ENCODE measurements around the gene ANKRD29.
A peak's percentile ranks its signal among the peaks of the same experiment; 100 is the strongest.

The ANKRD29 gene

DNA sequence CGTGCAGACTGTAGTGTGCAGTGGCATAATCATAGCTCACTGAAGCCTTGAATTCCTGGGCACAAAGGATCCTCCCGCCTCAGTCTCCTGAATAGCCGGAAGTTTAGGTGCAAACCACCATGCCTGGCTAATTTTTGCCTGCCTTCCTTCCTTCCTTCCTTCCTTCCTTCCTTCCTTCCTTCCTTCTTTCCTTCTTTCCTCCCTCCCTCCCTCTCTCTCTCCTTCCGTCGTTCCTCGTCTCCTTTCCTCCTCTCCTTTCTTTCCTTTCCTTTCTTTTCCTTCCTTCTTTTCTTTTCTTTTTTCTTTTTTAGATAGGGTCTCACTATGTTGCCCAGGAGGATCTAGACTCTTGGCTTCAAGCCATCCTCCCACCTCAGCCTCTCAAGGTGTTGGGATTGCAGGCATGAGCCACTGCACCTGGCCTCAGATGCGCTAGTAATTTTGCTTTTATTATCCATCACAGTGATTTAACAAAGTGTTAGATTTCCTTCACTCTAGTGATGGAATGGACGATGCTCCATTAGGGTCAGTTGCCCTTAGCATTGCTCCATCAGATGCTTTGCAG, 6.6 kb upstream of the ANKRD29 start:
- H3K4me3 ChIP-seq (ENCODE audit: insufficient read depth, low read depth, low read length) = no peak overlapping the region
- H3K9me3 ChIP-seq (ENCODE audit: control insufficient read depth, low read length) = no peaks in the 10 kb centered on the region
- H3K27me3 ChIP-seq (ENCODE audit: control insufficient read depth, insufficient read depth, low read length, poor library complexity, severe bottlenecking) = no peaks in the 10 kb centered on the region
- no peak overlapping the region for H3K27ac ChIP-seq (ENCODE audit: insufficient read depth, low read depth, low read length, poor library complexity, severe bottlenecking)
- no peaks in the 10 kb centered on the region for H3K36me3 ChIP-seq (ENCODE audit: control insufficient read depth, insufficient read depth, low read length)
- 90 to 92% methylated on average over 8 of the region's 8 CpGs for WGBS, 2 experiments
- no peaks in the 10 kb centered on the region for H3K4me1 ChIP-seq (ENCODE audit: control insufficient read depth, insufficient read depth, low read length)

DNA sequence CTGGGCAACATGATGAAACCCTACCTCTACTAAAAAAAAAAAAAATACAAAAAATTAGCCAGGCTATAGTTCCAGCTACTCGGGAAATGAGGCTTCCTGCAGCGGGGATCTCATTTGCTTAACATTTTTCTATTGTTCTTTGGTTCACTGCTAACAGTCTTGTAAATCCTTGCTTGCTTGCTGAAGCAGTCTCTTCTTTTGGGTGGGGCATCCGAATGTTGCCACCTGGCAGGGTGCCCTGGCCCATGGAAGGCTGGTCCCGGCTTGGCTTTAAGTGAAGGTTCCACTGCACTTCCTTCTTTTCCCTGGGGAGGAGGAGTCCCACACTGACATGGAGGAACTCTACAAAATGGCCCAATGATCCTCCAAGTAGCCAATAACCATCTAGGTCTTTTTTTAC, 6.0 kb upstream of the ANKRD29 start:
- no peaks in the 10 kb centered on the region for H3K4me1 ChIP-seq (ENCODE audit: control insufficient read depth, insufficient read depth, low read length)
- H3K27me3 ChIP-seq (ENCODE audit: control insufficient read depth, insufficient read depth, low read length, poor library complexity, severe bottlenecking) = peaks cover under 1% of the 10 kb centered on the region
- no peak overlapping the region for H3K27ac ChIP-seq (ENCODE audit: insufficient read depth, low read depth, low read length, poor library complexity, severe bottlenecking)
- 29 to 32% methylated on average over 4 of the region's 4 CpGs for WGBS, 2 experiments
- H3K36me3 ChIP-seq (ENCODE audit: control insufficient read depth, insufficient read depth, low read length) = no peaks in the 10 kb centered on the region
- no peaks in the 10 kb centered on the region for H3K9me3 ChIP-seq (ENCODE audit: control insufficient read depth, low read length)
- no peak overlapping the region for H3K4me3 ChIP-seq (ENCODE audit: insufficient read depth, low read depth, low read length)

DNA sequence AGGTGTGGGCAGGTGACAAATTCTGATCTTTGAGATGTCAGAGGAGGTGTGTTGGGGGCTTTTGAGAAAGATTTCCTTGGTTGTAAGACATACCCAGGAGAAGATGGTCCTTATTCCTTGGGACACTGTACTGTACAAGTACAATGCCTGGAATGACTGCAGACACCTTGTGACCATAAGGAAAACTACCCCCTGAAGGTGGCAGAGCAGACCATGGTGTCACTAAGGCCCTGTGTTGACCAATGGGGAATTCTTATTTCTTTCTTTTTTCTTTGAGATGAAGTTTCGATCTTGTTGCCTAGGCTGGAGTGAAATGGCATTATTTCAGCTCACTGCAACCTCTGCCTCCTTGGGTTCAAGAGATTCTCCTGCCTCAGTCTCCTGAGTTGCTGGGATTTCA, 4.4 kb upstream of the ANKRD29 start:
- peaks cover 15% of the 10 kb centered on the region for H3K27me3 ChIP-seq (ENCODE audit: control insufficient read depth, insufficient read depth, low read length, poor library complexity, severe bottlenecking)
- no peaks in the 10 kb centered on the region for H3K36me3 ChIP-seq (ENCODE audit: control insufficient read depth, insufficient read depth, low read length)
- H3K4me3 ChIP-seq (ENCODE audit: insufficient read depth, low read depth, low read length) = no peak overlapping the region
- H3K9me3 ChIP-seq (ENCODE audit: control insufficient read depth, low read length) = no peaks in the 10 kb centered on the region
- no peak overlapping the region for H3K27ac ChIP-seq (ENCODE audit: insufficient read depth, low read depth, low read length, poor library complexity, severe bottlenecking)
- H3K4me1 ChIP-seq (ENCODE audit: control insufficient read depth, insufficient read depth, low read length) = no peaks in the 10 kb centered on the region
- 76 to 90% methylated on average over 1 of the region's 1 CpG for WGBS, 2 experiments

DNA sequence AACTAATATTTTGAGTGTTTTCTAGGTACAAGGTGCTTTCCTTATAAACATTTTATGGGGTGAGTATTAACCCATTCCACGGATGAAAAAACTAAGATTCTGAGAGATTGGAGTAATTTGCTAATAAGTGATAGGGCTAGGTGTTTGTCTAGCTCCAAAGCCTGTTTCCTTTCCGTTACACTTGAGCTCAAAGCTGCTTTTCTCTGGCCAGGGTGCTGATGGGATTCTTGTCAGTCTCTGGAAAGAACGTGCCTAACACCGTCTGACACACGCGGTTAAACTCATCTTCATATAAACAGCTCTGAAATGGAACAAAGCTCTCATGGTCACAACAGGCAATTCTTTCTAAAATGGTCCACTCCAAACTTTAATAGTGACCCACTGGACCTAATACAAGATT, 2.0 kb upstream of the ANKRD29 start:
- Histone ChIP-seq H3K4me1 (ENCODE audit: control insufficient read depth, insufficient read depth, low read length) (no peaks in the 10 kb centered on the region), H3K4me3 (ENCODE audit: insufficient read depth, low read depth, low read length) (no peak overlapping the region), H3K27me3 (ENCODE audit: control insufficient read depth, insufficient read depth, low read length, poor library complexity, severe bottlenecking) (peaks cover 29% of the 10 kb centered on the region), H3K36me3 (ENCODE audit: control insufficient read depth, insufficient read depth, low read length) (no peaks in the 10 kb centered on the region), H3K9me3 (ENCODE audit: control insufficient read depth, low read length) (no peaks in the 10 kb centered on the region), H3K27ac (ENCODE audit: insufficient read depth, low read depth, low read length, poor library complexity, severe bottlenecking) (no peak overlapping the region)
- WGBS, 2 experiments = 72 to 80% methylated on average over 6 of the region's 6 CpGs

DNA sequence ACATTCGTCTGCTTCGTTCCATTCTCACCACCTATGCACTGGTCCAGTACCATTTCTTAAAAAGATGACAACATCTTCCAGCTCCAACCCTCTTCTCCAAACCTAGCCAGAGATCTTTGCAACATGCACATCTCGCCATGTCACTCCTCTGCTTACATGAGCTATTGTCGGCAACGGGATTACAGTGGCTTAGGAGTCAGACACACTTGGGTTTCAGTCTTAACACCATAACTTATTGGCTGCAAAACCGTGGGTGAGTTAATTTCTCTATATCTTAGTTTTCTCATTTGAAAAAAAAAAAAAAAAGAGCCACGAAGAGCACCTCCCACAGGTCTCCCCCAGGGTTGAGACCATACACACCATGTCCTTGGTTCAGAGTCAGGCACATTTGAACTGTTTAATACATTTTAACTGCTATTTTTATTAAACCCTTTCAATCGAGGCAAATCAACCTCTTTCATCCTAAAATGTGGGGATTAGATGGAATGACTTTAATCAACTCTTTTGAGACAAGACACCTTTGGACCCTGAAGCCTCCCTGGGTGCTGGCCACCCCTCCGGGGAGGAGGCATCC, 889 bp downstream of the ANKRD29 start:
- H3K27ac ChIP-seq (ENCODE audit: insufficient read depth, low read depth, low read length, poor library complexity, severe bottlenecking) = no peak overlapping the region
- no peaks in the 10 kb centered on the region for H3K36me3 ChIP-seq (ENCODE audit: control insufficient read depth, insufficient read depth, low read length)
- peak overlapping the region; percentile 36 for H3K4me3 ChIP-seq (ENCODE audit: insufficient read depth, low read depth, low read length)
- no peaks in the 10 kb centered on the region for H3K9me3 ChIP-seq (ENCODE audit: control insufficient read depth, low read length)
- WGBS, 2 experiments = 67 to 69% methylated on average over 7 to 9 of the region's 9 CpGs
- H3K27me3 ChIP-seq (ENCODE audit: control insufficient read depth, insufficient read depth, low read length, poor library complexity, severe bottlenecking) = peaks cover 29% of the 10 kb centered on the region
- no peaks in the 10 kb centered on the region for H3K4me1 ChIP-seq (ENCODE audit: control insufficient read depth, insufficient read depth, low read length)

DNA sequence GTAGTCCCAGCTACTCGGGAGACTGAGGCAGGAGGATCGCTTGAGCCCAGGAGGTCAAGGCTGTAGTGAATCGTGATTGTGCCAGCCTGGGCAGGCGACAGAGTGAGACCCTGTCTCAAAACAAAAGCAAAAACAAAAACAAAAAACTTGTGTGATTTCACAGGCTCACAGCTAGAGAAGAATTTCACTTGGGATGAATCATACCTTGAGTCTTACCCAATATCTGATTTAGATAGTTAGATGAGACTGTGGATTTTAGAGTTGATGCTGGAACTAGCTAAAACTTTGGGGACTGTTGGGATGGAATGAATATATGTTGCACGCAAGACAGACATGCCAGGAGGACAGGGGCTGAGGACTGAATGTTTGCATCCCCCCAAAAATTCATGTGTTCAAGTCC, 4.4 kb downstream of the ANKRD29 start:
- Histone ChIP-seq H3K36me3 (ENCODE audit: control insufficient read depth, insufficient read depth, low read length) (no peaks in the 10 kb centered on the region), H3K9me3 (ENCODE audit: control insufficient read depth, low read length) (no peaks in the 10 kb centered on the region), H3K4me1 (ENCODE audit: control insufficient read depth, insufficient read depth, low read length) (no peaks in the 10 kb centered on the region), H3K27ac (ENCODE audit: insufficient read depth, low read depth, low read length, poor library complexity, severe bottlenecking) (no peak overlapping the region), H3K4me3 (ENCODE audit: insufficient read depth, low read depth, low read length) (no peak overlapping the region), H3K27me3 (ENCODE audit: control insufficient read depth, insufficient read depth, low read length, poor library complexity, severe bottlenecking) (peaks cover 24% of the 10 kb centered on the region)
- WGBS, 2 experiments = 93 to 95% methylated on average over 5 of the region's 5 CpGs

DNA sequence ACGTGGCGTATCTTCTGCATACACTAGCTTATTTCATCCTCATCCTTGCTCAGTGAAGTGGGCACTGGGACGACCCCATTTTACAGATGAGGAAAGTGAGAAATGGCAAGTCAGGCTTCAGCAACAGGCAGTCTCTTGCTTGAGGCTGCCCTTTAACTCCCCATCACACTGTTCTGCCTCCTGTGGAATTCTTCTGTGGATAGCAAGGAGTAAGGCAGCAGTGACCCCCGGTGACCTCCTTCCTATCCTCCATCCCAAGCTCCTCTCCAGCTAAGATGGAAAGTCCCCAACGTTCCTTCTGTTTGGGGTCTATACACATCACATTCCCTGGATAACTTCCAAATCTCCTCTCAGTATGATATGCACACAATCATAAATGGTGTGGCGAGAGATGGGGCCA, 10.5 kb downstream of the ANKRD29 start:
- no peaks in the 10 kb centered on the region for H3K27me3 ChIP-seq (ENCODE audit: control insufficient read depth, insufficient read depth, low read length, poor library complexity, severe bottlenecking)
- no peaks in the 10 kb centered on the region for H3K9me3 ChIP-seq (ENCODE audit: control insufficient read depth, low read length)
- 79 to 80% methylated on average over 6 of the region's 6 CpGs for WGBS, 2 experiments
- no peak overlapping the region for H3K27ac ChIP-seq (ENCODE audit: insufficient read depth, low read depth, low read length, poor library complexity, severe bottlenecking)
- H3K4me3 ChIP-seq (ENCODE audit: insufficient read depth, low read depth, low read length) = no peak overlapping the region
- peaks cover 14% of the 10 kb centered on the region for H3K4me1 ChIP-seq (ENCODE audit: control insufficient read depth, insufficient read depth, low read length)
- no peaks in the 10 kb centered on the region for H3K36me3 ChIP-seq (ENCODE audit: control insufficient read depth, insufficient read depth, low read length)

DNA sequence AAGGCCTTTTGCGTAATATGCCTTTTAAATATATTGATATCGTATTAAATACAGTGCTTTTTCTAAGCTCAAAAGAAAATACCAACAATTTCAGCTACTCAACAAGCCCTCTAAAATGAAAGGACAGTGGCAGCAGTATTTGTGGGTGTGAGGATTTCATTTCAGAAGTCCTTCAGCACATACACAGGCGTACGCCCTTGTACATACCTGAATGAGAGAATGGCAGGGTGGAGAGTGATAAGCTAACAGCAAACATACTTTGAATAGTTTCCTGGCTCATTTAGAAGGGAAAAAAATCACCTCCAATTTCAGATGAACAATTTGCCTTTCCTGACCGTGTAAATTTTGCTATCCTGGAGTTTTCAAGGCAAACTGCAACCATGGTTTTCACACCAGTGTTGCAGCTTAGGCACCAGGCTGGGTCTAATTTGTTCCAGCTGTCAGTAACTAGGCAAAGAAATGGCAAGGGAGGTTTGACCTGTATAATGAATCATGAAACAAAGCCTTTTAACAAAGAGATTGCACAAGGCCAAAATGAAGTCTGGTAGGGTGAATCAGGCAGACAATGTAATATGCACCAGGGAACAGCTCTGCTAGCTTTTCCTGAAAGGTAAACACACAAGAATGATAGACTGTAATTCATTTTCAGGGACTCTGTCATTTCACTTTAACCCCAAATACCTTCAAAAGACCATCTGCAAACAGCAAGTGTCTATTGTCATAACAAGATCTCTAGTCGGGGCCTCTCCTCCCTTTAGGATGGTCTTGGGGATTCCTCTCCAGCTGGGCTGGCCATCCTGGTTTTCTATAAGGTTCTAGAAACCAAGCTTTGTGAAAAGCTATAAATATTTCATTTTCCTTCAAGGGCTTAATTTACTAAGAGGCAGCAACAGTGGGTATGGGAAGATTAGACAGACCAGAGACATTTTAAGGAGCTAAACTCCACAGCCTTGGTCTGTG, 11.5 kb downstream of the ANKRD29 start:
- peaks cover 14% of the 10 kb centered on the region for H3K4me1 ChIP-seq (ENCODE audit: control insufficient read depth, insufficient read depth, low read length)
- H3K4me3 ChIP-seq (ENCODE audit: insufficient read depth, low read depth, low read length) = no peak overlapping the region
- H3K36me3 ChIP-seq (ENCODE audit: control insufficient read depth, insufficient read depth, low read length) = no peaks in the 10 kb centered on the region
- H3K27ac ChIP-seq (ENCODE audit: insufficient read depth, low read depth, low read length, poor library complexity, severe bottlenecking) = no peak overlapping the region
- no peaks in the 10 kb centered on the region for H3K9me3 ChIP-seq (ENCODE audit: control insufficient read depth, low read length)
- no peaks in the 10 kb centered on the region for H3K27me3 ChIP-seq (ENCODE audit: control insufficient read depth, insufficient read depth, low read length, poor library complexity, severe bottlenecking)
- 85 to 87% methylated on average over 4 to 6 of the region's 6 CpGs for WGBS, 2 experiments

DNA sequence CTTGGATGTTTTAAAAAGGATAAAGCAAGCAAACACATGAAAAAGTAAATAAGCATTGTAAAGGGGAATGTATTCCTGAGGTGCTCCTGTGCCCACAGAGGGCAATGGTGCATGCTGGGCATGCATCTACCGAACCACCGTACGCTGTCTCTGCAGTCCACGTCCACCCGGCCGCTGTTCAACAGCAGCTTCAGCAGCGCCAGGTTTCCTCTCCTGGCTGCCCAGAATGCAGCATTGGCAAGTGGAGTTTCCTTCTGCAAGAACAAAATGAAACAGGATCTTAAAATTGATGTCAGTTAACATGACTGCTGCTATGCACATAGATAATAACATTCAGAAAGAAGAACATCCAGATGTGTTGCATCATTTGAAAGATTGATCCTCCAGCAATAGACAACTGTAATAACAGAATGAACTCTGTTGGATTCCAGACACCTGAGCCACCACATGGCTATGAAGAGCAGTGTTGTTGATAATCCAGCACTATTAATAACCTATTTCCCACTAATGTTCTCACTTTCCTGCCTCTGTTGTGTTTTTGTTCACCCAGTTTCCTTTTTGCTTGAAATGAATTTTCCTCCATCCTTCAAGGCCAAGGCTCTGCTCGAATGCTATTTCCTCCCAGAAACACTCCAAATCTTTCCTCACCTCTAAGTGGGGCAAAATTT, 13.6 kb downstream of the ANKRD29 start:
- Histone ChIP-seq H3K27ac (ENCODE audit: insufficient read depth, low read depth, low read length, poor library complexity, severe bottlenecking) (no peak overlapping the region), H3K36me3 (ENCODE audit: control insufficient read depth, insufficient read depth, low read length) (no peaks in the 10 kb centered on the region), H3K4me3 (ENCODE audit: insufficient read depth, low read depth, low read length) (no peak overlapping the region), H3K4me1 (ENCODE audit: control insufficient read depth, insufficient read depth, low read length) (peaks cover 14% of the 10 kb centered on the region), H3K27me3 (ENCODE audit: control insufficient read depth, insufficient read depth, low read length, poor library complexity, severe bottlenecking) (no peaks in the 10 kb centered on the region), H3K9me3 (ENCODE audit: control insufficient read depth, low read length) (no peaks in the 10 kb centered on the region)
- 92 to 94% methylated on average over 8 of the region's 8 CpGs for WGBS, 2 experiments

DNA sequence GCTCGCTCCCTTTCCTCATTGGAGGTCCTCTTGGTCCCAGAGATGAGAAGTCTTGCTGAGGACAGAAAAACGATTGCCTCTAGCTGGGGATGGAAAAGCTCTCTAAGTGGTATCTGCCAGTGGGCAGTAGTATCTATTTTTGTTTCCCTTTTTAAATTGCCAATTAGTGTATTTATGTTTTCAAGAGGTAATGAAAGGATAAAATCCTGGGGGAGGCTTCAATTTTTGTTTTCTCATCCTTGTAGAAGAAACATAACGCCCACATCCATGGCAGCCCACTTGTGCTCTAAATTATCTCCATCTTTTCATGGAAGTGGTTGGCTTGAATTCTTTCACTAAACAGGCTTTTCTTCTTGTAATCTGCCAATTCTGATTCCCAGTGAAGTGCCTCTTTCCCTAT, 14.3 kb downstream of the ANKRD29 start:
- Histone ChIP-seq H3K27ac (ENCODE audit: insufficient read depth, low read depth, low read length, poor library complexity, severe bottlenecking) (no peak overlapping the region), H3K4me3 (ENCODE audit: insufficient read depth, low read depth, low read length) (no peak overlapping the region), H3K36me3 (ENCODE audit: control insufficient read depth, insufficient read depth, low read length) (no peaks in the 10 kb centered on the region), H3K4me1 (ENCODE audit: control insufficient read depth, insufficient read depth, low read length) (peaks cover 14% of the 10 kb centered on the region), H3K9me3 (ENCODE audit: control insufficient read depth, low read length) (no peaks in the 10 kb centered on the region), H3K27me3 (ENCODE audit: control insufficient read depth, insufficient read depth, low read length, poor library complexity, severe bottlenecking) (no peaks in the 10 kb centered on the region)
- 92 to 100% methylated on average over 3 of the region's 3 CpGs for WGBS, 2 experiments
